IPS DF 6.9 (cell line): ENCODE results near the gene VPS54.

Experiments
- DNase-seq: peaks from one replicate; pipeline ENCODE4 v3.0.0-alpha.2; 2013; ENCODE audit warnings: low read depth, low spot score
- H3K27ac ChIP-seq: one replicate; pipeline ENCODE4 v1.5.1; 2013; ENCODE audit warnings: low read length, control low read depth
- H3K27me3 ChIP-seq: 2 replicates; pipeline ENCODE4 v1.6.1; 2013; ENCODE audit warnings: mild to moderate bottlenecking, low read length; ENCODE audit not compliant: control insufficient read depth, insufficient read depth
- H3K36me3 ChIP-seq: 2 replicates; pipeline ENCODE4 v1.6.1; 2013; ENCODE audit warnings: low read length; ENCODE audit not compliant: control insufficient read depth, insufficient read depth
- H3K4me1 ChIP-seq: 2 replicates; pipeline ENCODE4 v1.6.1; 2013; ENCODE audit warnings: low read length; ENCODE audit not compliant: control insufficient read depth, insufficient read depth
- H3K4me3 ChIP-seq: 2 replicates; pipeline ENCODE4 v1.5.1; 2013; ENCODE audit warnings: mild to moderate bottlenecking, low read length
- H3K9me3 ChIP-seq: 2 replicates; pipeline ENCODE4 v1.6.1; 2013; ENCODE audit warnings: low read length, inconsistent platforms; ENCODE audit not compliant: control insufficient read depth, insufficient read depth
- WGBS: extraction: QIAGEN DNeasy Blood & Tissue Kit; methylation state at CpG from one replicate; pipeline ENCODE4 v1.1.7; 2013; ENCODE audit warnings: mixed read lengths, missing lambda C conversion rate; ENCODE audit not compliant: insufficient read length, insufficient coverage; 5-methylcytosine and 5-hydroxymethylcytosine counted together

The VPS54 gene

GRCh38 chr2:63843093-63843492 lies 176.1 kb downstream of the VPS54 start:
- WGBS, result no CpG with 5 or more reads among the region's 8 CpGs
- DNase-seq, result no peak
- Histone ChIP-seq H3K4me1 (no peaks in the 10 kb centered on the region; the same call in 1 of the 2 replicates), H3K4me3 (peak overlapping the region; percentile 88; the same call in 1 of the 2 replicates), H3K27ac (no peak overlapping the region), H3K9me3 (no peaks in the 10 kb centered on the region), H3K36me3 (no peaks in the 10 kb centered on the region), H3K27me3 (no peaks in the 10 kb centered on the region)

GRCh38 chr2:63842149-63843061 lies 176.8 kb downstream of the VPS54 start:
- Histone ChIP-seq H3K36me3 (no peaks in the 10 kb centered on the region), H3K4me1 (no peaks in the 10 kb centered on the region; the same call in 1 of the 2 replicates), H3K27me3 (no peaks in the 10 kb centered on the region), H3K4me3 (peak overlapping the region; percentile 88), H3K27ac (no peak overlapping the region), H3K9me3 (no peaks in the 10 kb centered on the region)
- WGBS, result no CpG with 5 or more reads among the region's 24 CpGs
- DNase-seq, result no peak
